ENCODE measurements around the gene SLC1A7. TPM values are rescaled to one million over a fixed set of nuclear protein-coding genes. Genes with fewer than 3 reads are reported as not detected.

Gene SLC1A7
- total RNA-seq, 6 experiments from 2014 or later: 0.31 to 1.3 (median 0.61) TPM

DNA sequence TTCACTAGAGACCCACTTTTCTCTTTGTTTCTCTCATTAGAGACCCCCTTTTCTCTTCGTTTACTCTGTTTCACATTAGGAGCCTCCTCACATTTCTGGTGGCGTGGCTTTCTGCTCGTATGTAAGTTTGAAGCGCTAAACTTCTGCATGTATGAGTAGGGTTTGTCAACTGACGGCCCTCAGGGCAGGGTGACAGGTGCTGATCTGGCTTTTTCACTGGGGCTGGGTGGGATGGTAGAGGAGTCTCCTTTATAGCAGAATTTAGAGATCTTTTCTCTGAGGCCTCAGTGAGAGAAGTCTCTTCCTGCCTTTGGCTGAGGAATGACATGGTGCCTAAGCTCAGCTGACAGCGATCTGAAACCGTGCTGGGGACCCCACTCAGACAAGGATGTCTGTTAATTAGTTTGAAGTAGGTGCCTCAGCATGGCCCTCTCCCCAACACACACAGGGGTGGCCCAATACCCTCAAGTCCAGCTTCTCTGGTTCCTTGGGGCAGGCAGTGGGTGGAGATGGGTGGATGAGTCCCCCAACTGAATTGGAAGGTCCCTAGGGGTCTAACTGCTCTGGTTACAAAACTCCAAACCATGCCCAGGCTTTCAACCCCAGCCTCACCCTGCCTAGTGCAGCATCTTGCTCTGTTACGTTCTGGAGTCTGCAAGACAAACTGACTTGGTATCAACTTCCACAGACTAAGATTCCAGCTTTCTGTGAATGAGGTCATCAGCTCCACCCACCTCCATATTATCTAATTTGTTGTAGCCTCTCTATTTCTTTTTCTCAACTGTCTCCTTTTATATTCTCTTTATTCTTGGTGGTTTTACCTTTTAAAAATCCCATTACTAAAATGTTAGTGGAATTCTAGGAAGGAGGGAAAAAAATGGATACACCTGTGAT, 3.2 kb downstream of the SLC1A7 start:
- intact Hi-C loops (cut with DNase I): no loop called here
- ATAC-seq (no peak), DNase-seq (peak in 1 of 3 donors; percentile 14)
- H3K36me3 ChIP-seq: no peaks in the 10 kb centered on the region
- no peaks in the 10 kb centered on the region for H3K27me3 ChIP-seq
- no peak overlapping the region for H3K4me3 ChIP-seq
- no peak overlapping the region for H3K27ac ChIP-seq
- H3K9me3 ChIP-seq: no peaks in the 10 kb centered on the region
- H3K4me1 ChIP-seq: no peaks in the 10 kb centered on the region
- TF ChIP-seq POLR2A (IDR thresholded peaks at IDR 0.05): no peak
- TF ChIP-seq, protein P1, sequence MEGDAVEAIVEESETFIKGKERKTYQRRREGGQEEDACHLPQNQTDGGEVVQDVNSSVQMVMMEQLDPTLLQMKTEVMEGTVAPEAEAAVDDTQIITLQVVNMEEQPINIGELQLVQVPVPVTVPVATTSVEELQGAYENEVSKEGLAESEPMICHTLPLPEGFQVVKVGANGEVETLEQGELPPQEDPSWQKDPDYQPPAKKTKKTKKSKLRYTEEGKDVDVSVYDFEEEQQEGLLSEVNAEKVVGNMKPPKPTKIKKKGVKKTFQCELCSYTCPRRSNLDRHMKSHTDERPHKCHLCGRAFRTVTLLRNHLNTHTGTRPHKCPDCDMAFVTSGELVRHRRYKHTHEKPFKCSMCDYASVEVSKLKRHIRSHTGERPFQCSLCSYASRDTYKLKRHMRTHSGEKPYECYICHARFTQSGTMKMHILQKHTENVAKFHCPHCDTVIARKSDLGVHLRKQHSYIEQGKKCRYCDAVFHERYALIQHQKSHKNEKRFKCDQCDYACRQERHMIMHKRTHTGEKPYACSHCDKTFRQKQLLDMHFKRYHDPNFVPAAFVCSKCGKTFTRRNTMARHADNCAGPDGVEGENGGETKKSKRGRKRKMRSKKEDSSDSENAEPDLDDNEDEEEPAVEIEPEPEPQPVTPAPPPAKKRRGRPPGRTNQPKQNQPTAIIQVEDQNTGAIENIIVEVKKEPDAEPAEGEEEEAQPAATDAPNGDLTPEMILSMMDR (IDR thresholded peaks at IDR 0.05): no peak
- 90% methylated on average over 6 of the region's 8 CpGs for WGBS (ENCODE audit: insufficient coverage, low coverage, low lambda C conversion rate, missing lambda C conversion rate)

DNA sequence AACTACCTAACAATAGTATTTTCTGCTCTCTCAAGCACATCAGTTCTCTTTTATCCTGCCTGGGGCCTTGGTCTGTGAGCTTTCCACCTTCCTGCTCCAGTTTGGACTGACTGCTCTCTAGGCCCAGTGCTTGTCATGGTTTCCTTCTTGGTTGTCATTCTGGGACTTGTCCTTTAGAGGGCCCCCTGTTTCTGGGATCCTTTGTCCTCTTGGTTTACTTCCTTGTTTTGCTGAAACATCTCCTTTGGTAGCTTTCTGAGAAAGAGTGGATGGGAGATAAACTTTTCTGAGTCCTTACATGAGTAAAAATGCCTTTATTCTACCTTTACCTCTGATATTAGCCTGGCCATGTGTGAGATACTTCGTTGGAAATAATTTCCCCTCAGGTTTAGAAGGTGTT, 4.7 kb downstream of the SLC1A7 start:
- Histone ChIP-seq H3K36me3 (no peaks in the 10 kb centered on the region), H3K27me3 (no peaks in the 10 kb centered on the region), H3K9me3 (no peaks in the 10 kb centered on the region), H3K4me3 (no peak overlapping the region), H3K4me1 (no peaks in the 10 kb centered on the region), H3K27ac (no peak overlapping the region)
- no peak for TF ChIP-seq POLR2A (IDR thresholded peaks at IDR 0.05)
- TF ChIP-seq, protein P1 (IDR thresholded peaks at IDR 0.05): peak in 2 of 4 donors; percentile 5 to 30
- peak in 2 of 3 donors; percentile 8 to 17 for DNase-seq
- peak in 2 of 4 donors; percentile 34 to 68 for ATAC-seq
- intact Hi-C loops (cut with DNase I): no loop called here
- WGBS (ENCODE audit: insufficient coverage, low coverage, low lambda C conversion rate, missing lambda C conversion rate): 78% methylated on average over 1 of the region's 1 CpG

DNA sequence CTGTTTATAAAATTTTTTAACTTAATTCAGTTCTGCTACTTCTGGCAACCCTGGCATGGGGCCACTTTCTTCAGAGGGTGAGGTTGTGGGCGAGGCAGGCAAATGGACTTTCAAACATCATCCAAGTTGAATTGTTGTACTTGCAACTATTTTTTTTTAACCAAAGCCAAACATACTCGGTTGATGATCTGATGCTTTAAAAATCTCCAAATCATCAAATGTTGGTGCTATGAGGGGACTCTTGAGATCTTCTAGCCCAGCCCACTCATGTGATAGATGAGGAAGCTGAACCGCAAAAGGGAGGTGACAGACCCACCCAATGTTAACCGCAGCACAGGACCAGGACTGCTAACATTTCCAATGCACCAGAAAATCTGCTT, 6.7 kb downstream of the SLC1A7 start:
- ATAC-seq: no peak
- H3K4me3 ChIP-seq: no peak overlapping the region
- H3K27me3 ChIP-seq: no peaks in the 10 kb centered on the region
- intact Hi-C loops (cut with DNase I): no loop called here
- no peak overlapping the region for H3K27ac ChIP-seq
- 66% methylated on average over 4 of the region's 4 CpGs for WGBS (ENCODE audit: insufficient coverage, low coverage, low lambda C conversion rate, missing lambda C conversion rate)
- no peaks in the 10 kb centered on the region for H3K36me3 ChIP-seq
- no peaks in the 10 kb centered on the region for H3K9me3 ChIP-seq
- no peak for TF ChIP-seq POLR2A (IDR thresholded peaks at IDR 0.05)
- TF ChIP-seq, protein P1 (IDR thresholded peaks at IDR 0.05): no peak
- H3K4me1 ChIP-seq: no peaks in the 10 kb centered on the region
- DNase-seq: peak in 1 of 3 donors; percentile 15

DNA sequence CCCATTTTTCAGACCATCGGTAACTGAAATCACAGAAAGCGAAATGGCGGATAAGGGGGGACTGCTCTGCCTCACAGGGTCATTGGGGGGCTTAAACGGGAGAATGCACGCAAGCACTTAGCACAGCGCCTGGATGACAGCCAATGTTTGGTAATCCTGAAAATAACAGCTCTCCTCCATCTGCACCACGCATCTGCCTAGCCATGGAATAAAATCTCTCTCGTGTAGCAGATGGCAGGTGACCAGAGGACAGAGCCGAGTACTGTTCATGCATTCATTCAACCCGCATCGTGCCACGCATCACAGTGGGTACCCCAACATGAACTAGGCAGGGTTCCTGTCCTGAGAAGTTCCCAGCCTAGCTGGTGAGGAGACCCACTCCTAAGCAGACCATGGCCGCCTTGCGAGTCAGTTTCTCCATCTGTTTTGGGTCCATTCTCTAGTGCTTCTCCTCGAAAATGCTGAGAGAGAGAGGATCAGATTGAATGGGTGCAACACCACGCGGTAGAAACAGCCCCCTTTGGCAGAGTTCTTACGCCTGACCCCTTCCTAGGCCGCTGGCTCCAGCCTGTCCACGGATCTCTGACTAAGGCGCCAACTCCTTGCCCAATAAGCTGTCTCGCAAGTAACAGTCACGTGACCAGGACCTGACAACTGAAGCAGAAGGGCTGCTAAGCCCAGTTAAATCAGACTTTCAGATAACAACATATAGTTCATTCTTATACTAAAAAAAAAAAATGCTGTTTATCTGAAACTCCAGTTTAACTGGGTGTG, 7.3 kb downstream of the SLC1A7 start:
- Histone ChIP-seq H3K4me3 (no peak overlapping the region), H3K27ac (no peak overlapping the region), H3K9me3 (no peaks in the 10 kb centered on the region), H3K36me3 (no peaks in the 10 kb centered on the region), H3K4me1 (no peaks in the 10 kb centered on the region), H3K27me3 (no peaks in the 10 kb centered on the region)
- TF ChIP-seq POLR2A (IDR thresholded peaks at IDR 0.05): no peak
- TF ChIP-seq, protein P1 (IDR thresholded peaks at IDR 0.05): no peak
- 66% methylated on average over 18 of the region's 23 CpGs for WGBS (ENCODE audit: insufficient coverage, low coverage, low lambda C conversion rate, missing lambda C conversion rate)
- ATAC-seq (no peak), DNase-seq (peak in 2 of 3 donors; percentile 42 to 44)
- intact Hi-C loops (cut with DNase I): no loop called here
